Transverse colon (tissue), 4 donors: ENCODE data around the gene SLC24A3. TPM values are rescaled to one million over a fixed set of nuclear protein-coding genes. Genes with fewer than 3 reads are reported as not detected.
A peak's percentile ranks its signal among the peaks of the same experiment; 100 is the strongest.

Experiments
- DNase-seq: peaks from one replicate; pipeline ENCODE4 v3.0.0-alpha.2; 2019
- H3K27ac ChIP-seq, 4 donors: fragments of 200-600 bp; sonication (generic); 2 replicates each; pipeline ENCODE4 v1.5.1; 2016 to 2018; ENCODE audit warnings: inconsistent platforms in 4 of 4
- H3K27me3 ChIP-seq: fragments of 200-600 bp; sonication (generic); 2 replicates; pipeline ENCODE4 v1.5.1; 2017; ENCODE audit warnings: inconsistent platforms
- H3K36me3 ChIP-seq, 4 donors: fragments of 200-600 bp; sonication (generic); 2 replicates each; pipeline ENCODE4 v1.5.1; 2017 to 2019; ENCODE audit warnings: inconsistent platforms in 4 of 4
- H3K4me1 ChIP-seq, 4 donors: fragments of 200-600 bp; sonication (generic); 2 replicates each; pipeline ENCODE4 v1.5.1; 2017 to 2020; ENCODE audit warnings: inconsistent platforms in 4 of 4
- H3K4me3 ChIP-seq, 4 donors: fragments of 200-600 bp; sonication (generic); 1 replicate in 1 of 4; 2 replicates in 3 of 4; pipeline versions ENCODE4 v1.5.1 to v1.6.1; 2017 to 2019; ENCODE audit warnings: inconsistent platforms in 4 of 4
- H3K9me3 ChIP-seq, 2 donors: fragments of 200-600 bp; sonication (generic); 2 replicates each; pipeline ENCODE4 v1.5.1; 2017 to 2019; ENCODE audit warnings: inconsistent platforms in 2 of 2
- CTCF ChIP-seq, 5 experiments: fragments of 200-600 bp in 3 of 5; fragments of 450-650 bp in 2 of 5; sonication (generic) in 3 of 5; IDR thresholded peaks; 1 replicate in 2 of 5; 2 replicates in 3 of 5; pipeline ENCODE4 v1.5.1; 2016 to 2017; ENCODE audit warnings: antibody characterized with exemption in 5 of 5, inconsistent platforms in 3 of 5, mild to moderate bottlenecking in 2 of 5, moderate library complexity in 1 of 5
- EP300 ChIP-seq: sonication (generic); formaldehyde crosslinking; IDR thresholded peaks from one replicate; pipeline ENCODE4 v1.6.1; 2017; ENCODE audit warnings: antibody characterized with exemption, low read depth
- POLR2A ChIP-seq: fragments of 450-650 bp; IDR thresholded peaks from one replicate; pipeline ENCODE4 v1.6.1; 2016; ENCODE audit warnings: antibody characterized with exemption, mild to moderate bottlenecking, moderate library complexity
- POLR2AphosphoS5 ChIP-seq, 3 donors: sonication (generic); formaldehyde crosslinking; IDR thresholded peaks; one replicate each; pipeline ENCODE4 v1.6.1; 2016; ENCODE audit warnings: antibody characterized with exemption in 3 of 3
- WGBS, 2 donors: methylation state at CpG; one replicate each; pipeline ENCODE4 v1.1.5; 2018; ENCODE audit warnings: low coverage in 1 of 2; 5-methylcytosine and 5-hydroxymethylcytosine counted together
- in situ Hi-C, 4 donors: fragments of 200-750 bp; cut with MboI; loops; one replicate each; pipeline versions ENCODE4 v1.15.0 to v1.15.1; 2017; ENCODE audit warnings: low sequenced_read_pairs in 3 of 4, low pct_ligation_motif_present in 1 of 4, low pct_unique_long_range_greater_than_20kb in 1 of 4
- intact Hi-C: fragments of 100-400 bp; cut with DNase I; formaldehyde crosslinking; loops from one replicate; pipeline ENCODE4 v1.15.1; 2023; ENCODE audit warnings: low total_unique reads
- total RNA-seq, 4 donors: library from RNA; depleted of rRNA; stranded (reverse); fragments of >200 nt; gene quantifications; one replicate each; pipeline ENCODE4 v1.1.0, GENCODE V29; 2016

Gene SLC24A3
- total RNA-seq, 4 donors from 2014 or later = 4.4 to 6.7 (median 4.6) TPM

- H3K27ac ChIP-seq = no peak overlapping the region
- TF ChIP-seq POLR2AphosphoS5 (IDR thresholded peaks at IDR 0.05) = no peak
- no peak for TF ChIP-seq POLR2A
- no peak for TF ChIP-seq EP300
- no peak for TF ChIP-seq CTCF (IDR thresholded peaks at IDR 0.05)
- H3K36me3 ChIP-seq = no peaks in the 10 kb centered on the region
- 68 to 78% methylated on average over 3 to 5 of the region's 5 CpGs for WGBS, 2 donors
- H3K4me1 ChIP-seq = peaks cover 0 to 10% (median 0%) of the 10 kb centered on the region in 4 donors
- intact Hi-C loops (loop anchor here (5.0 kb wide), 1 partner anchor 301 kb away; no protein-coding TSS in a partner anchor), in situ Hi-C loops (loop anchor here in 3 of 4 donors (5.0 to 25.0 kb wide), 4 partner anchors 94 to 316 kb away; no protein-coding TSS in a partner anchor)
- no peak for DNase-seq
- no peaks in the 10 kb centered on the region for H3K27me3 ChIP-seq
- no peak overlapping the region for H3K4me3 ChIP-seq
- H3K9me3 ChIP-seq = no peaks in the 10 kb centered on the region
These were observed 478.7 kb downstream of the SLC24A3 start for GRCh38 chr20:19691125-19691524.

GRCh38 chr20:19692100-19692499, 479.7 kb downstream of the SLC24A3 start:
- no peak overlapping the region for H3K27ac ChIP-seq
- no peaks in the 10 kb centered on the region for H3K27me3 ChIP-seq
- no peak overlapping the region for H3K4me3 ChIP-seq
- WGBS, 2 donors = 71 to 82% methylated on average over 4 of the region's 4 CpGs
- no peaks in the 10 kb centered on the region for H3K9me3 ChIP-seq
- H3K4me1 ChIP-seq = peaks cover 0 to 10% (median 0%) of the 10 kb centered on the region in 4 donors
- intact Hi-C loops = loop anchor here (5.0 kb wide), 1 partner anchor 300 kb away; no protein-coding TSS in a partner anchor
- no peaks in the 10 kb centered on the region for H3K36me3 ChIP-seq
- TF ChIP-seq EP300 = no peak
- no peak for TF ChIP-seq CTCF (IDR thresholded peaks at IDR 0.05)
- no peak for TF ChIP-seq POLR2AphosphoS5 (IDR thresholded peaks at IDR 0.05)
- TF ChIP-seq POLR2A = no peak
- in situ Hi-C loops = loop anchor here in 3 of 4 donors (5.0 to 25.0 kb wide), 4 partner anchors 93 to 315 kb away; no protein-coding TSS in a partner anchor
- DNase-seq = no peak

GRCh38 chr20:19692685-19693119, 480.3 kb downstream of the SLC24A3 start:
- TF ChIP-seq CTCF (IDR thresholded peaks at IDR 0.05) (peak; percentile 88 to 96 (median 94)), EP300 (no peak)
- H3K36me3 ChIP-seq = no peaks in the 10 kb centered on the region
- in situ Hi-C loops (loop anchor here in 3 of 4 donors (5.0 to 25.0 kb wide), 4 partner anchors 92 to 315 kb away; no protein-coding TSS in a partner anchor), intact Hi-C loops (loop anchor here (5.0 kb wide), 1 partner anchor 300 kb away; no protein-coding TSS in a partner anchor)
- H3K4me1 ChIP-seq = peaks cover 0 to 10% (median 0%) of the 10 kb centered on the region in 4 donors
- peak; percentile 63 for DNase-seq
- H3K27ac ChIP-seq = no peak overlapping the region
- H3K9me3 ChIP-seq = no peaks in the 10 kb centered on the region
- 8 to 24% methylated on average over 3 to 15 of the region's 15 CpGs for WGBS, 2 donors
- H3K4me3 ChIP-seq = no peak overlapping the region
- no peaks in the 10 kb centered on the region for H3K27me3 ChIP-seq

- in situ Hi-C loops = loop anchor here in 3 of 4 donors (5.0 to 25.0 kb wide), 4 partner anchors 91 to 314 kb away; no protein-coding TSS in a partner anchor
- no peak overlapping the region for H3K4me3 ChIP-seq
- no peaks in the 10 kb centered on the region for H3K9me3 ChIP-seq
- 81% methylated on average over 8 of the region's 8 CpGs; no CpG with 5 or more reads in 1 of the 2 donors for WGBS, 2 donors
- peaks cover 0 to 5% (median 0%) of the 10 kb centered on the region in 4 donors for H3K4me1 ChIP-seq
- H3K27me3 ChIP-seq = no peaks in the 10 kb centered on the region
- intact Hi-C loops = loop anchor here (5.0 kb wide), 1 partner anchor 299 kb away; no protein-coding TSS in a partner anchor
- no peaks in the 10 kb centered on the region for H3K36me3 ChIP-seq
- TF ChIP-seq CTCF (IDR thresholded peaks at IDR 0.05) = no peak
- TF ChIP-seq POLR2A = no peak
- no peak for TF ChIP-seq EP300
- TF ChIP-seq POLR2AphosphoS5 (IDR thresholded peaks at IDR 0.05) = no peak
- H3K27ac ChIP-seq = no peak overlapping the region
- DNase-seq = no peak
These were observed 481.1 kb downstream of the SLC24A3 start for GRCh38 chr20:19693508-19693907.
